Measurements from ENCODE around the gene C4orf50. TPM values are rescaled to one million over a fixed set of nuclear protein-coding genes. Genes with fewer than 3 reads are reported as not detected.
A peak's percentile ranks its signal among the peaks of the same experiment; 100 is the strongest.

C4orf50 gene
- total and polyA plus RNA-seq, 2 experiments from 2014 or later, result 0.06 to 0.31 TPM

GRCh38 chr4:5957076-5957475 is 61.2 kb downstream of the C4orf50 start:
- Histone ChIP-seq H3K79me2 (replicated peaks; ENCODE audit: insufficient read depth) (no peaks in the 10 kb centered on the region), H3K36me3 (ENCODE audit: insufficient read depth) (no peaks in the 10 kb centered on the region), H3K4me1 (ENCODE audit: insufficient read depth) (peaks cover 3% of the 10 kb centered on the region; the same call in 1 of the 2 replicates), H4K20me1 (replicated peaks; ENCODE audit: insufficient read depth) (no peaks in the 10 kb centered on the region), H3K9me2 (ENCODE audit: insufficient read depth) (no peaks in the 10 kb centered on the region), H3K4me3 (no peak overlapping the region), H3K27me3 (ENCODE audit: insufficient read depth) (no peaks in the 10 kb centered on the region), H3K27ac (ENCODE audit: low read depth) (no peak overlapping the region), H3K4me2 (no peak overlapping the region), H2AFZ (peak overlapping the region; percentile 72; the same call in 1 of the 2 replicates), H3F3A (replicated peaks; ENCODE audit: low read depth) (no peaks in the 10 kb centered on the region)
- ATAC-seq (no peak), DNase-seq (ENCODE audit: low spot score) (no peak)
- Mint-ChIP-seq H3K4me3 (no peak overlapping the region), H3K4me1 (peaks cover 22% of the 10 kb centered on the region), H3K36me3 (ENCODE audit: low read depth) (no peaks in the 10 kb centered on the region), H3K27me3 (ENCODE audit: insufficient read depth, low read depth, poor library complexity) (peaks cover 30% of the 10 kb centered on the region), H3K27ac (no peak overlapping the region), H3K9me3 (no peaks in the 10 kb centered on the region; the same call in 2 of the 3 replicates)
- TF ChIP-seq JUNB (IDR thresholded peaks at IDR 0.05; ENCODE audit: unreplicated experiment) (no peak), CREB1 (CRISPR knock-in tag; IDR thresholded peaks at IDR 0.05; ENCODE audit: low read depth) (no peak), ZNF114 (CRISPR knock-in tag; IDR thresholded peaks at IDR 0.05) (no peak)

DNA sequence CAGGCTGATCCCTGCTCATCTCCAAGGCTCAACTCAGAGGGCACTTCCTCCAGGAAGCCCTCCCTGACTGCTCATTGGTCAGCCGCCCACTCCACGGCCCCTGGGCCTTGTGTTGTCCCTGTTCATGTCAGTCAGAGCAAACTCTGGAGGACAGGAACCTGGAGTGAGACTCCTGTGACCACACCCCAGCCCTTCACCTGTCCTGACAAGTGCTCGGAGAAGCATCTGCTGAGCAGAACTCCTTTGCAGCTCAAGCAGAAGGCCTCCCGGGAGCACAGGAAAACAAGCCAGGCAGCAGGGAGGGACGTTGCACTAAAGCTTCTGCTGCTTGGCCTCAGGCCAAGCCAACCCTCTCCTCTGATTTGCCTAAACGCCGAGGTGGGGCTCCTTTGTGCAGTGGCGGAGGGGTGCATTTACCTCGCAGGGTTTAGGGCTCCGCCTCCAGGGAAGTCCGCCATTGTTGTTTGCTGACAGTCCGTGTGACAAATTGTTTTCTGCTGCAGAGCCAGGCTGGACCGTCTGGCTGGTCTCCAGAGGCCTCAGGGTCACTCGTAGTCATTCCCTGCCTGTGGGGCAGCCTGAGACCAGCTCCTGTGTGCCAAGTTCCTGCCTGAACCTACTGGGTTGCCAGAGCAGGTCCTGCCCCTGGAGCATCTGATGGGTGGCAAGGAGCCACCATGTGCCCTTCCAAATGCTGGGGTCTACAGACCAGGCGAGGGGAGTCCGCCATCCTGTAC is 61.8 kb downstream of the C4orf50 start:
- peak; percentile 50 for DNase-seq (ENCODE audit: low spot score)
- TF ChIP-seq ZNF114 (CRISPR knock-in tag; IDR thresholded peaks at IDR 0.05) (no peak), EZH2phosphoT487 (IDR thresholded peaks at IDR 0.05; ENCODE audit: unreplicated experiment) (no peak)
- TF ChIP-seq, protein P1, sequence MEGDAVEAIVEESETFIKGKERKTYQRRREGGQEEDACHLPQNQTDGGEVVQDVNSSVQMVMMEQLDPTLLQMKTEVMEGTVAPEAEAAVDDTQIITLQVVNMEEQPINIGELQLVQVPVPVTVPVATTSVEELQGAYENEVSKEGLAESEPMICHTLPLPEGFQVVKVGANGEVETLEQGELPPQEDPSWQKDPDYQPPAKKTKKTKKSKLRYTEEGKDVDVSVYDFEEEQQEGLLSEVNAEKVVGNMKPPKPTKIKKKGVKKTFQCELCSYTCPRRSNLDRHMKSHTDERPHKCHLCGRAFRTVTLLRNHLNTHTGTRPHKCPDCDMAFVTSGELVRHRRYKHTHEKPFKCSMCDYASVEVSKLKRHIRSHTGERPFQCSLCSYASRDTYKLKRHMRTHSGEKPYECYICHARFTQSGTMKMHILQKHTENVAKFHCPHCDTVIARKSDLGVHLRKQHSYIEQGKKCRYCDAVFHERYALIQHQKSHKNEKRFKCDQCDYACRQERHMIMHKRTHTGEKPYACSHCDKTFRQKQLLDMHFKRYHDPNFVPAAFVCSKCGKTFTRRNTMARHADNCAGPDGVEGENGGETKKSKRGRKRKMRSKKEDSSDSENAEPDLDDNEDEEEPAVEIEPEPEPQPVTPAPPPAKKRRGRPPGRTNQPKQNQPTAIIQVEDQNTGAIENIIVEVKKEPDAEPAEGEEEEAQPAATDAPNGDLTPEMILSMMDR (conservative IDR thresholded peaks at IDR 0.05; ENCODE audit: low read depth in 2 of 2), result no peak
- TF ChIP-seq, protein P2, sequence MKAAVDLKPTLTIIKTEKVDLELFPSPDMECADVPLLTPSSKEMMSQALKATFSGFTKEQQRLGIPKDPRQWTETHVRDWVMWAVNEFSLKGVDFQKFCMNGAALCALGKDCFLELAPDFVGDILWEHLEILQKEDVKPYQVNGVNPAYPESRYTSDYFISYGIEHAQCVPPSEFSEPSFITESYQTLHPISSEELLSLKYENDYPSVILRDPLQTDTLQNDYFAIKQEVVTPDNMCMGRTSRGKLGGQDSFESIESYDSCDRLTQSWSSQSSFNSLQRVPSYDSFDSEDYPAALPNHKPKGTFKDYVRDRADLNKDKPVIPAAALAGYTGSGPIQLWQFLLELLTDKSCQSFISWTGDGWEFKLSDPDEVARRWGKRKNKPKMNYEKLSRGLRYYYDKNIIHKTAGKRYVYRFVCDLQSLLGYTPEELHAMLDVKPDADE (IDR thresholded peaks at IDR 0.05), result no peak
- TF ChIP-seq, protein P3, sequence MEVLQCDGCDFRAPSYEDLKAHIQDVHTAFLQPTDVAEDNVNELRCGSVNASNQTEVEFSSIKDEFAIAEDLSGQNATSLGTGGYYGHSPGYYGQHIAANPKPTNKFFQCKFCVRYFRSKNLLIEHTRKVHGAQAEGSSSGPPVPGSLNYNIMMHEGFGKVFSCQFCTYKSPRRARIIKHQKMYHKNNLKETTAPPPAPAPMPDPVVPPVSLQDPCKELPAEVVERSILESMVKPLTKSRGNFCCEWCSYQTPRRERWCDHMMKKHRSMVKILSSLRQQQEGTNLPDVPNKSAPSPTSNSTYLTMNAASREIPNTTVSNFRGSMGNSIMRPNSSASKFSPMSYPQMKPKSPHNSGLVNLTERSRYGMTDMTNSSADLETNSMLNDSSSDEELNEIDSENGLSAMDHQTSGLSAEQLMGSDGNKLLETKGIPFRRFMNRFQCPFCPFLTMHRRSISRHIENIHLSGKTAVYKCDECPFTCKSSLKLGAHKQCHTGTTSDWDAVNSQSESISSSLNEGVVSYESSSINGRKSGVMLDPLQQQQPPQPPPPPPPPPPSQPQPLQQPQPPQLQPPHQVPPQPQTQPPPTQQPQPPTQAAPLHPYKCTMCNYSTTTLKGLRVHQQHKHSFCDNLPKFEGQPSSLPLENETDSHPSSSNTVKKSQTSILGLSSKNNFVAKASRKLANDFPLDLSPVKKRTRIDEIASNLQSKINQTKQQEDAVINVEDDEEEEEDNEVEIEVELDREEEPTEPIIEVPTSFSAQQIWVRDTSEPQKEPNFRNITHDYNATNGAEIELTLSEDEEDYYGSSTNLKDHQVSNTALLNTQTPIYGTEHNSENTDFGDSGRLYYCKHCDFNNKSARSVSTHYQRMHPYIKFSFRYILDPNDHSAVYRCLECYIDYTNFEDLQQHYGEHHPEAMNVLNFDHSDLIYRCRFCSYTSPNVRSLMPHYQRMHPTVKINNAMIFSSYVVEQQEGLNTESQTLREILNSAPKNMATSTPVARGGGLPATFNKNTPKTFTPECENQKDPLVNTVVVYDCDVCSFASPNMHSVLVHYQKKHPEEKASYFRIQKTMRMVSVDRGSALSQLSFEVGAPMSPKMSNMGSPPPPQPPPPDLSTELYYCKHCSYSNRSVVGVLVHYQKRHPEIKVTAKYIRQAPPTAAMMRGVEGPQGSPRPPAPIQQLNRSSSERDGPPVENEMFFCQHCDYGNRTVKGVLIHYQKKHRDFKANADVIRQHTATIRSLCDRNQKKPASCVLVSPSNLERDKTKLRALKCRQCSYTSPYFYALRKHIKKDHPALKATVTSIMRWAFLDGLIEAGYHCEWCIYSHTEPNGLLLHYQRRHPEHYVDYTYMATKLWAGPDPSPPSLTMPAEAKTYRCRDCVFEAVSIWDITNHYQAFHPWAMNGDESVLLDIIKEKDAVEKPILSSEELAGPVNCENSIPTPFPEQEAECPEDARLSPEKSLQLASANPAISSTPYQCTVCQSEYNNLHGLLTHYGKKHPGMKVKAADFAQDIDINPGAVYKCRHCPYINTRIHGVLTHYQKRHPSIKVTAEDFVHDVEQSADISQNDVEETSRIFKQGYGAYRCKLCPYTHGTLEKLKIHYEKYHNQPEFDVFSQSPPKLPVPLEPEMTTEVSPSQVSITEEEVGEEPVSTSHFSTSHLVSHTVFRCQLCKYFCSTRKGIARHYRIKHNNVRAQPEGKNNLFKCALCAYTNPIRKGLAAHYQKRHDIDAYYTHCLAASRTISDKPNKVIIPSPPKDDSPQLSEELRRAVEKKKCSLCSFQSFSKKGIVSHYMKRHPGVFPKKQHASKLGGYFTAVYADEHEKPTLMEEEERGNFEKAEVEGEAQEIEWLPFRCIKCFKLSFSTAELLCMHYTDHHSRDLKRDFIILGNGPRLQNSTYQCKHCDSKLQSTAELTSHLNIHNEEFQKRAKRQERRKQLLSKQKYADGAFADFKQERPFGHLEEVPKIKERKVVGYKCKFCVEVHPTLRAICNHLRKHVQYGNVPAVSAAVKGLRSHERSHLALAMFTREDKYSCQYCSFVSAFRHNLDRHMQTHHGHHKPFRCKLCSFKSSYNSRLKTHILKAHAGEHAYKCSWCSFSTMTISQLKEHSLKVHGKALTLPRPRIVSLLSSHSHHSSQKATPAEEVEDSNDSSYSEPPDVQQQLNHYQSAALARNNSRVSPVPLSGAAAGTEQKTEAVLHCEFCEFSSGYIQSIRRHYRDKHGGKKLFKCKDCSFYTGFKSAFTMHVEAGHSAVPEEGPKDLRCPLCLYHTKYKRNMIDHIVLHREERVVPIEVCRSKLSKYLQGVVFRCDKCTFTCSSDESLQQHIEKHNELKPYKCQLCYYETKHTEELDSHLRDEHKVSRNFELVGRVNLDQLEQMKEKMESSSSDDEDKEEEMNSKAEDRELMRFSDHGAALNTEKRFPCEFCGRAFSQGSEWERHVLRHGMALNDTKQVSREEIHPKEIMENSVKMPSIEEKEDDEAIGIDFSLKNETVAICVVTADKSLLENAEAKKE (CRISPR knock-in tag; IDR thresholded peaks at IDR 0.05), result no peak

More for the DNA sequence above, 61.8 kb downstream of the C4orf50 start:
- H3K4me1 ChIP-seq (ENCODE audit: insufficient read depth), result peaks cover 3% of the 10 kb centered on the region; the same call in 1 of the 2 replicates
- H3K79me2 ChIP-seq (replicated peaks; ENCODE audit: insufficient read depth), result no peaks in the 10 kb centered on the region
- Mint-ChIP-seq H3K9me3 (no peaks in the 10 kb centered on the region; the same call in 2 of the 3 replicates), H3K27ac (no peak overlapping the region), H3K4me1 (peaks cover 22% of the 10 kb centered on the region), H3K27me3 (ENCODE audit: insufficient read depth, low read depth, poor library complexity) (peaks cover 32% of the 10 kb centered on the region), H3K4me3 (no peak overlapping the region), H3K36me3 (ENCODE audit: low read depth) (no peaks in the 10 kb centered on the region)
- no peaks in the 10 kb centered on the region for H4K20me1 ChIP-seq (replicated peaks; ENCODE audit: insufficient read depth)
- no peak overlapping the region for H3K27ac ChIP-seq (ENCODE audit: low read depth)
- H3K4me2 ChIP-seq, result no peak overlapping the region
- no peaks in the 10 kb centered on the region for H3F3A ChIP-seq (replicated peaks; ENCODE audit: low read depth)
- H3K9me2 ChIP-seq (ENCODE audit: insufficient read depth), result no peaks in the 10 kb centered on the region
- H2AFZ ChIP-seq, result peak overlapping the region; percentile 72
- H3K4me3 ChIP-seq, result no peak overlapping the region
- ATAC-seq, result peak; percentile 85
- H3K36me3 ChIP-seq (ENCODE audit: insufficient read depth), result no peaks in the 10 kb centered on the region
- no peaks in the 10 kb centered on the region for H3K27me3 ChIP-seq (ENCODE audit: insufficient read depth)

Measured in GM23338 (cell line).